NCI-H524 treated with DMSO at 0.1 percent for 48 hours (cell line): ENCODE data around the gene FOXL2.

Experiments used
- DNase-seq: peaks from one replicate; lab custom pipeline; 2025; lab: John Stamatoyannopoulos, UW

FOXL2 gene

DNA sequence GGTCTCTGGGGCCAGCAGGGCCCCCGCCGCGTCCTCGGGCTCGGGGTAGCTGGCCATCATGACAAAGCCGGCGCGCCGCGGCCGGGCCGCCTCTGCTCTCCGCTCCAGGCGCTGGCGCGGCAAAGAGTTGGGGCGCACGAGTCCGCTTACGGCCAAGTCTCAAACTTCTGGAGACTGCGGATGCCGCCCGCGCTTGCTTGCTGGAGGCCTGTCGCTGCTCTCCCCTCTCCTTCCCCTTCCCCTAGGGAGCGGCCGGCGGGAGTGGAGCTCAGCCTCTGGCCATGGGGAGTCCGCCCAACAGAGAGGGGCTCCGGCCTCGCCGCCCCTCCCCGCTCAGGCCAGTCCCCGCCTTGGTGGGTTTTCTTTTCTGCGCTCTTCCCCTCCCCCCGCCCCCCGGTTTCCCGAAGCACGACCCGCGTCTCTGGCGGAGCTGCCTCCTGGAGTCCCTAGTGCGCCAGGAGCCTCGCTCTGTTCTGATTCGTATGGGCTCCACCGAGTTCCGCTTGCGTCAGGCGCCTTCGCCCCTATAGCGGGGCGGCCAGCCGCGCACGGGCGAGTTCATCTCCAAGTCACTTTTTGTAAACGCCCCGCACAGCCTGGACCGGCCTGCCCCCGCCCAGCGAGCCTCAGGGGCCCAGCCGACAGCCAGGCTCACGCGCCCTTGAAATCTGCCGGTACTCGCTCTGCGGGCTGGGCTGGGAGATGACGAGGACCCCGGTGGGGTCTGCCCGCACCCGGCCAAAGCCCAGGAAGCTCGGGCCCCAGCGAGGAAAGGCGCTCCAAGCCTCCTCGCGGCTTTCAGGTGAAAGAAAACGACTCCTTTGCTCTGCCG lies at the start of gene FOXL2, which contains the start of gene FOXL2NB:
FOXL2 (minus strand) TSS at position 475 of the 832 bp plus-strand sequence; CDS start at position 60, 415 bp downstream.
FOXL2NB (plus strand) TSS at position 555 of the 832 bp plus-strand sequence; CDS start at position 703, 148 bp downstream.
- DNase-seq, result no peak

GRCh38 chr3:138995706-138996105 lies 48.8 kb upstream of the FOXL2 start:
- DNase-seq, result no peak

DNA sequence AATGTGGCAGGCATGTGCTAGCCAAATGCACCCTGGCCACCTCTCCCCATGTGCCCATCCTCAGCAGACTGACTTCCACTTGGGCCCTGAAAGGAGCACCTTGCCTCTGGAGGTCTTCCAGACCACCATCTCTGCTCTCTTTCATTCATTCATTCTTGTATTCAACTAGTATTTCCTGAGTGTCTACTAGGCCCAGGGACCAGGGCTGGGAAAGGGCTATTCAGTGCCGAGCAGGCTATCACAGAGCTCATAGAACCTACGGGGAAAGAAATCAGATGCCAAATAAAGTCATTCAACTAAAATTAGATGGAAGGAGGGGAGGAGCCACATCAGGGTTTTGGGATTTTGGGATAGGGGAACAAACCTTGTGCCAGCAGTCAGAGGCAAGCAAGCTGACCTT lies 40.2 kb upstream of the FOXL2 start:
- DNase-seq, result no peak

DNA sequence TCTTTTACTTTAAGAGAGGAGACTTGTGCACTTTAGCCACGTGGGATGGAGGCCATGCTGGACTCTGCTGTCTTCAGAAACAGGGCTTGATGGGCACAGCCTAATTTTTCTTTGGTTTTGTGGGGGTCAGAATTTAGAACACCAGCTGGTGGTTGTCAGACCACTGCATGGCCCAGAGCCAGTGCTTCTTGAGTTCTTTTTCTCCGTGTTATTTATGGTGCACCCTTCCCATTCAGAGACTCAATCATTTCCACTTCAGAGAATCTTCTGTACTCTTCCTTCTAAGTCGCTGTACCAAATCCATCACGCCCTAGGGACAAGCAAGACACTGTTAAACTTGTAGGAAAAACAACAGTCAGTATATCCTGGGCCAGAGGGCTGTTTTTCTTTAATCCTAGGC lies 39.0 kb upstream of the FOXL2 start:
- no peak for DNase-seq

GRCh38 chr3:138984816-138985215 lies 37.9 kb upstream of the FOXL2 start:
- no peak for DNase-seq

DNA sequence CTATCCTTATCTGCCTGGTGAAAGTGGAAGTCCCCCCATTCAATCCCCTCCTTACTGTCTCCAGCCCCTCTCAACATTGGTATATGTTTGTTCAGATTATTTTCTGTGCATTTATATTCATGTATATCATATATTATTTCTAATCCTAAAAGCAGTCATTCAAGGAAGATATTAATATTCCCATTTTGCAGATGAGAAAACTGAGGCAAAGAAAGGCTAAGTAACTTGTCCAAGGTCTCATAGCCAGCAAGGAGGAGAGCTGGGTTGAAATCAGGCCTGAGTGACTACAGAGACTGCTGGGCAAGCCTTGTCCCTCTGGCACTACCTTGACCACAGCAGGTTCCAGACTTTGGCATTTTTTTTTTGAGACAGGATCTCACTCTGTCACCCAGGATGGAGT lies 29.1 kb upstream of the FOXL2 start:
- no peak for DNase-seq

DNA sequence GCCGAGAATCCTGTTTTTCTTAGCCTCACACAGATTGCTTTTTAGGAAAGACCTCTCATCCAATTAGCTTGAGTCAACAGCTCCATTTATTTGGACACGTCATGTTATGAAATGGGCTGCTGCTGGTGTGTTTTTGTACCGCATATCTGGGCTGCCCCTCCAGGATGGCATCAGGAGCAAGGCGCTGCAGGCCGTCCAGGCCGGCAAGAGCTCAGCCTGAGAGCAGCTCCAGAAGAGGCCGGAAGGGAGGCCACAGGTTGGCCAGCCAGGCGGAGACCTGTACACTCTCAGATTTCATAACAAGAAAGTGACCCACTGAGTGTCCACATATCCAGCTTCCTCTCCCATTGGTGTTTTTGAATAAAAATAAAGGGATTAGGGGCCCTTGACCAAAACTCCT lies 28.4 kb upstream of the FOXL2 start:
- no peak for DNase-seq

DNA sequence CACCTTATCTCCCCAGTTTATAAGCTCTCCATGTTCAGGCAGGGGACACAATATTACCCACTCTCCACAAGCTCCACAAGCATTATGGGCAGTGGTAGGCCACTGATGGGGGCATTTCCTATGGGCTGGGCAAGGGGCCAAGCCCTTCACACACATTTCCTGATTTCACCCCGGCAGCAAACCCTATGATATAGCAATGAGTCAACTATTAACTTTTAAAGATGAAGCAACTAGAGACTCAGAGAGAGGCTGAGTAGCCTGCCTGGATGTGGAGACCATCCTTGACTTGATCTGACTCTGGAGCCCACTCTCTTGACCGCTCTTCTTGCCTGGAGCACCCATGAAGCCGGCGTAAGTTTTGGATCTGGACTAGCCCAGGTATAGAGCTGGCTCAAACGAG lies 27.5 kb upstream of the FOXL2 start:
- no peak for DNase-seq

- no peak for DNase-seq
Measured at GRCh38 chr3:138972941-138973340, 26.0 kb upstream of the FOXL2 start.

- DNase-seq, result no peak
Measured at GRCh38 chr3:138971766-138972320, 24.9 kb upstream of the FOXL2 start.

DNA sequence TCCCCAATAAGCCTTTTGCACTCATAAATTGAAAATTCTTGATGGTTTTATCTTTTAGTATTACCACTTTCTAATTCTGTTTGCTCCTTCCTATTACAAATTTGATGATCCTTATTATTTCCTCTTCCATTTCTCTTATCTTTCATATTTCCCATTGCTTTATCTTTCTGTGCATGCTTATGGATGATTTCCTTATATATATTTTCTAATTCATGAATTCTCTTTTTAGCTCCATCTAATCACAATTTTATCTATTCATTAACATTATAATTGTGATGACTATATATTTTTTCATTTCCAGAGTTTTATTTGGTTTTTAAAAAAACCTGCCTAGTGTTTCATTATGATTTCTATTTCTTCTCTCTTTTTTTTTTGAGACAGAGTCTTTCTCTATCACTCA lies 18.0 kb upstream of the FOXL2 start:
- no peak for DNase-seq

DNA sequence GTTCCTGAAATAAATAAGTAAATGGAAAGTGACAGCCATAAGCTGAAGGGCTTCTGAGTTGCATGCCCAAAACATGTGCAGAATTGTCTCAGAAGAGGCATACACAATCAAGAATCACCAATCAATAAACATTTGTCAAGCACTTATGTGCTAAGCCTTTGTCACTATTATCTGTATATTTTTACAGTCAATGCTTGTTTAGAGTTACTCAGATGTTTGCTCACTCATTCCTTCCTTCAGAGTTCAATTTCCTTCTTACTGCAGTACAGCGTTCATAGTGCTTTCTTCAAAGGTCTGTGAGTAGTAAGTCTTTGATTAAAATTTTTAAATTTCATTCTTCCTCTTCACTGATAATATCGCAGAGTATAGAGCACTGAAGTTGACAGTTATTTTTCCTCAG lies 17.3 kb upstream of the FOXL2 start:
- no peak for DNase-seq

- no peak for DNase-seq
Measured at GRCh38 chr3:138962854-138963560, 16.1 kb upstream of the FOXL2 start.

GRCh38 chr3:138960417-138960852 lies 13.5 kb upstream of the FOXL2 start:
- DNase-seq, result no peak

DNA sequence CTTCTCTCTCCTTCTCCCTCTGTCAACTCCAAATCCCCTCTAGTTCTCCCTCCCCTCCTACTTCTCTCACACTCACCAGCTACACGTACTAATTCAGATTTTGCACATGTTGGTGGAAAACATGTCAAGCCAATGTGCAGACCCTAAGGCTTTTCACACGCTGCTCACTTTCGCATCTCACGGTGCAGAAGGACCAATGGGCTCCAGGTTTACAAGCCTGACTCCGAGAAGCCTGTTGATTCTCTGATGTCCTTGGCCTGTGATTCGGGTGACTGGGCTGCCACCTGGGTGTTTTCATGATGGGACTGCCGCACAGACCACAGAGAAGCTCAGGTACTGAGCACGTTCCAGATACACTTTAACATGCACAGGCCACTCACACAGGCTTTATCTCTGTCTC lies 3.8 kb upstream of the FOXL2 start:
- no peak for DNase-seq

DNA sequence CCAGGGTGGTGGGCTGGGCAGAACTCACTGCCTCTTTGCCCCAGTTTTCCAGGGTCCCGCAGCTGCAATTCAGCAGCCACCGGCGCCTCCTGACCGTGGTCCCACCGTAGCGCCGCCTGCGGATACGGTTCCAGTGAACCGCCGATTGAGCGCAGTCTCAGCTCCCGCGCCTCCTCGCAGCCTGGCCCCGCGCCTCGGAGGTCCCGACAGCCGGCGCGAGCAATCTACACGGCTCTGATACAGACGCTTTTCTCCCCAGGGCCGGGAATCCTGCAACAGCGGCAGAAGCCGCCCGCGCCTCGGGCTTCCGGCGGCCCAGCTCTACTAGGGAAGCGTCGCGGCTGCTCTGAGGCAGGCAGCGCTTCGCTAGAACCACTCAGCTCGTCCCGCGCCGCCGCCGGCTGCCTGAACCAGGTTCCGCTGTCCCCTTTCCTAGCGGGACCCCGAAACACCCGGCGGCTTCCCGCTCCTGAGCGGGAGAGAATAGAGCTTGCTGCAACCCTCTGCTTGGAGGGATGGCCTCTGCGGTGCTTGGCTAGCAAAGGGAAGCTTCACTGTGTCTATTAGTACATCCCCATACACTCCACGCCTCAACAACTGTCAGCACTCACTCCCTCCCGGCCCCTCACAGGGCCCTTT lies 3.2 kb upstream of the FOXL2 start:
- DNase-seq, result no peak

DNA sequence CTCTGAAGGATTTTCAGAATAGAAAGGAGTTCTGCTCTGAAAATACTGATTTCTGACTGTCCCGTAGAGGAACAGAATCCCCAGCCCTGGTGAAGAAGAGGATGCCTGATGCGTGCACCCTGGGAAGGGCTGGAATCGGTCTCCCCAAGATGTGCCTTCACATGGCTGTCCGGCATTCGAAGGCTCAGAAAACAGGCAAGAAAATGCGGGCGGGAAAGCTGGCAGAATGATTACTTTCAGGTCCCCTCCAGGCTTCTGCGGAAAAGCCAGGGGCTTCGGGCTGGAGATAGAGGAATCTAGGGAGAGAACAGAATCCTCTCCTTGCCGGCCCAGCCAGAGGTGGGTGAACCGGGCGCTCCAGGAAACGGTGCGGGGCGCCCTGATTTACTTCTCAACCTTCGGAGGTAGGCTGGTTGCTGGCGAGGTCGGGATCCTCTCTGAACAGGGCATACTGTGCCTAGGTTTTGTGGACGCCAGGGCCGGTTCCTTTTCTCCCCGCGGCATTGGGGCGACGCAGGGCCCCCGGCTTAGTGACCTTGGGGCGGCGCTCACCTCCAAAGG lies 2.6 kb upstream of the FOXL2 start:
- no peak for DNase-seq

GRCh38 chr3:138949002-138949418 lies 2.1 kb upstream of the FOXL2 start:
- DNase-seq, result no peak

DNA sequence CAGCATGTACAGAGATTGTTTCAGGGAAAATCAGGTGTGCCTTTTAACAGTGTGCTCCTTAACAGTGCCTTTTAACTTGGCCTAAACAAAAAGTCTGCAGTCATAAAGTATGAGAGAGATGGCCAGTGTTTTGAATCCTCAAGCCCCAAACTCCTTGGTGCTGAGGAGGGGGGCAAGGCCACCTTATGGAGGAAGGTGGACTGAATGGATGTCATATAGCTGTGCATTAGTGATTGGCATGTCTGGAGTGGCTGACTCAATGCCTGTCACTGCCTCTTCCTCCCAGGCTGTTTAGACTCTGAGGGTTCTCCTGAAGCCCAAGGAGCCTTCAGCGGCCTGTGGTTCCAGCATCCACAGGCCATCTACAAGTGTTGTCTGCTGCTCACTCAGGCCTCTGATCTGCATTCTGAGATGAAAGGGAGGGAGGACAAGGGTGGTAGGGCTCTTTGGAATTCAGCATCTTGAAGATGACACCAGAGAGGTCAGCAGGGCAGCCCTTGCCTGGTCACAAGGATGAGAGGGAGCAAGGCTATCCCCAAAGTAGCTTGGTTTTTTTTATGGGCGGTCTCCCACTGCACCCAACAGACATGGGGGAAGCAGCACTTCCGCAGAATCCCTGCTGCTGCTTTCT lies 1.5 kb upstream of the FOXL2 start:
- no peak for DNase-seq

- DNase-seq, result no peak
Measured at GRCh38 chr3:138947495-138948121, 671 bp upstream of the FOXL2 start.
